ENCODE results near the gene MALRD1.

Gene MALRD1

DNA sequence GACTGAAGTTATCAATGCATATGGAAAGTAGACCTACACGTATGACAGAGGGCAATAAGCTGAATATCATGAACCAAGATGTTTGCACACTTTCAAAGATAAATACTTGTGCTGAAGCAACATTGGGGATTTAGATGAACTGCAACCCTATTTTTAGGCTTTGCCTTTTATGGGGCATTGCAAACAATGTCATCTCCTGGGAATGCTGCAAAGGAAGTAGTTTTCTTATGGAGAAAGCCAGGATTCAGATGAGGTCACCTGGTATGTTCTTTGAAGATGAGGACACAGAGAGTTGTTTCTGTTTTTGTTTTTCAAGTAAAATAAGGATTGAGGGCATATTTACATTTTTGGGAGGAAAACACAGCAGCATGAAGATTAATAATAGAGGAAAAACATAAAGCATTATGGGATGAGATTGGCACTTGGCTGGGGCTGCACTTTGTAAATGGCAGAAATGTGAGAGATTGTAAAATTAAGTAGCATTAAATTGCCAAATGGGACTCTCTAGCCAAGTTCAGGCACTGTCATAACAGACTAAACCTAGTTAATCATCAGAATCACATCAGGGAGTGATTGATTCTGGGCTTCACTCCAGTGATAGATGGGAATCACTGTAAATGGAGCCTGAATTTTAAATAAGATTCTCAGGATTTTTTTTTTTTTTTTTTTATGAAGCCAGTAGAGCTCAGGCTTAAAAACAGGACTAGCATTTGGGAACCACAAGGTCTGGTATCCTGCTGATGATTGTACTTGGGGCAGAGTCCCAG, 63.1 kb downstream of the MALRD1 start:
- no peak for DNase-seq

DNA sequence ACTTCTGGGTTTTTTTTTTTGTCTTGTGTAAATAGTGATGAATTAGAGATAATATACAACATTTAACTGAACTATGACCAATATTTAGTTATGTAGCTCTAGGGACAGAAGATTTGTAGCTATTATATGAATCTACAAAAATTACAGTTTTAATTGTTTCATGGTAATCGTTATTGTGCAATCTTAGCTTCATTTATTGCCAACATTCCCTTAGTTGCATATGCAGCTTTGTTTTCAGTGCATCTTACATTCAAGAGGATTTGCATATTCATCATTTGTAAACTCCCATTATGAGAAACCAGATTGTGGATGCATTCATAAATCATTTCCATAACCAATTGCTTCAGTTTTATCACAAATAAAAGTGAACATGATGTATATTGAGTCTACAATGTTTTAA, 68.8 kb downstream of the MALRD1 start:
- DNase-seq = no peak

DNA sequence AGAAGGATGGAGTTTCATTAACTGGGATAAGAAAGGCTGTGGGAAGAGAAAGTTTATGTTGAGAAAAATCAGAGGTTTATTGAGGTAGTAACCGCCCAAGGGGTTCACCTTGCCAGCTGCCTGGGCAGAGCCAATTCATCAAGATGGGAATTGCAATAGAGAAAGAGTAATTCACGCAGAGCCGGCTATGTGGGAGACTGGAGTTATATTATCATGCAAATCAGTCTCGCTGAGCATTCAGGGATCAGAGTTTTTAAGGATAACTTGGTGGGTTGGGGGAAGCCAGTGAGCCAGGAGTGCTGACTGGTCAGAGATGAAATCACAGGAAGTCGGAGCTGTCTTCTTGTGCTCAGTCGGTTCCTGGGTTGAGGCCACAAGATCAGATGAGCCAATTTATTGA, 70.6 kb downstream of the MALRD1 start:
- no peak for DNase-seq

DNA sequence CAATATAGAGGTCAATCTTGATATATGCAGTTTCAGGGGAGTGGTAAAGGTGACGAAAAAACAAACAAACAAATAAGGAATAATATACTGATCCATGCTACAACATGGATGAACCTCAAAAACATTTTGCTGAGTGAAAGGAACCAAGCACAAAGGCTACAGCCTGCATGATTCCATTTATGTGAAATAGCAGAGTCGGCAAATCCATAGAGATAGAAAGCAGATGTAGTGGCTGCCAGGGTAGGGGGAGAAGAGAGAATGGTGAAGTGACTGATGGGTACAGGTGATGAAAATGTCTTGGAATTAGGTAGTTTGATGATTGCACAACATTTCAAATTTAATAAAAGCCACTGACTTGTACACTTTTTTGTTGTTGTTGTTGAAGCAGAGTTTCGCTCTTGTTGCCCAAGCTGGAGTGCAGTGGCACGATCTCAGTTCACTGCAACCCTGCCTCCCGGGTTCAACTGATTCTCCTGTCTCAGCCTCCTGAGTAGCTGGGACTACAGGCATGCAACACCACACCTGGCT, 71.8 kb downstream of the MALRD1 start:
- DNase-seq = no peak

DNA sequence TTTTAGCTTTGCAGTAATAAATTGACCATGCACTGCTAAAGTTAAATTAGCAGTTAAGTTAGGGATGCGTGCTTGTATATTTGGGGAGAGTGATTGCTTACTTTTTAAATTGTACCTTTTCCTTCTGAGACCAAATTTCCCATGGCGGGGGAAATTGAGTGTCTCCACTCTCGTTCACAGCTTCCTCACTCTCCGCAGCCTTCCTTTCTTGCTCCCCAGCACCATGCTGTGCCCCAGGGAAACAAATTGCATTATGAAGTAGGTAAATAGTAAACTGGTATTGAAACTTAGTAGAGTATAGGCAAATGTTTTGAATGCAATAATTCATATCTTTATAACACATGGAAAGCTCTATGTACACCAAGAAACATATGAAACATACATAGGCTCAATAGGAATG, 85.4 kb downstream of the MALRD1 start:
- DNase-seq = no peak

DNA sequence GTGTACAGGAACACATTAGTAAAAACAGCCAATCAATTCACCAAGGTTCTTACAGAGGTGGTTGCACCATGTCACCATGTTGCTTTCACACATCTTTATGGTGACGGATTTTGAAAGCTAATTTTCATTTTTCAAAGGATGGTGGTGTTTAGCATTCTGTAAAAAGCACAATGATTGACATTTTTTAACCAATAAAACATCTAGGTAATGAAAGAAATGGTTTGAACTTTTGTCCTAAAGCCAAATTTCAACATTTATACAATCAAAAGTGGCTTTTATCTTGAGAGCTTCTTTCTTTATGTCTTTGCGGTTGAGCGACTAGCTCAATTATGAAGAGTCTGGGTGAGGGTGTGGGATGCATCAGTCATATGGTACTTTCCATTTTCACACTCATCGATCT, 94.4 kb downstream of the MALRD1 start:
- DNase-seq = no peak

DNA sequence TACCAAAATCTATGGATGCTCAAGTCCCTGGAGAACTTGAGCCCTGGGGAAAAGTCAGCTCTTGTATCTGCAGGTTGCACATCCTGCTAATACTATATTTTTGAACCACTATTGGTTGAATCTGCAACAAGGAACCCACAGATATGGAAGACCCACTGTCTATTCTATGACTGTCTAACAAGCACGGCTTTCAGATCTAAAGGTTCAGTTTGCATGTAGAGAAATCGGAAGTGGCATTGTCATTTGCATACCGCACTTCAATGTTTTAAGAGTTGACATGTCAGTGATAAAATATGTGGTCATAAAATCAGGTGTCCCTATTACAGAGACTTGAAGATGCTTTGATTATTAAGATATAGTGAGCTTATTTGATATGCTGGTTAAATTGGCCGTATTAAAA, 95.6 kb downstream of the MALRD1 start:
- no peak for DNase-seq

DNA sequence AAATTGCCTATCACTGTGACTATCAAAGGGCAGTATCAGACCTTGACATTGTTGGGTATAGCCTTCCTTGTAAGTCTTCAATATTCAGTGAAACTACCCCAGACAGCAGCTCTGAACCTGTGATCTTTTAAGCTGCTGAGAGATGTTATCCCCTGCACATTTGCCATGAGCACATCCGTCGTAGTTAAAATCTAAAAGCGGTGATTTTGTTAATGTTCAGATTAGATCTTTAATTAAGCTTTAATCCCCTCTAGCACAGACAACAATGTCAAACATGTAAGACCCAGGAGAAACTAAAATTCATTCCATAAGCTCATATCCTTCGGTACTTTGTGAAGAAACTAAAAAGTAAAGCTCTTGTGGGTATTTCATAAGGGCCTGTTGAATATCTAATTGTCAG, 105.8 kb downstream of the MALRD1 start:
- no peak for DNase-seq

DNA sequence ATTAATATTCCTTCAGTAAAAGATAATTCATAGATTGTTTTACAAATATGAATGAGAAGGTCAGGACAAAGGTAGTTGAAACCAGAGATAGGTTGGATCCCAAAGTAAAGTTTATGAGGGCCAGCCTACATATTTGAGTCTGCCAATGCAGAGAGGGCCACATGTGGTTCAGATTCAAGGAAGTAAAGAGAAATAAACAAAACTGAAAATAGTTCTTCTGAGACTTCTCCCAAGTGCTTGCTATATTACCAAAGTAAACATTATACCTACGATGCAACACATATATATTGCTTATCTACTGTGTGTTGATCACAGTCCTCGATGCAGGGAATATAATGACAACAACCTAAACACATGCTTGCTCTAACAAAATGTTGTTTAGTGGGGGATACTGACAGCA, 109.8 kb downstream of the MALRD1 start:
- DNase-seq = no peak

DNA sequence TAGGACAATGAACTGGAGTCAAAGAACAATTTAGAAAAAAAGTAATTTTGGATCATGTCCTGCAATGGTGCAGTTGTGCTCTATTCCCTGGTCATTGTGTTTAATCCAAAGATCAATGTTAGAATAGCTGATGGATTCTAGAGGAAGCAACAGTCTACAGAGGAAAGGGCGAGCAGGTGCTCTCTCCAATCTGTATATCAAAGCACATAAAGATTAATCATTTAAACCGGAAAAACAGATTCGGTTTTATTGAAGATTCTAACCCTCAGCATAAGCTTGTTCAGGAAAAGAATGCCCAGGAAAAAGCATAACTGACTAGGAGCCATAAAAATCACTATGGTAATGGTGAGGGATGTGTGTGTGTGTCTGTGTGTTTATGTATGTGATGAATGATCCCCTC, 110.3 kb downstream of the MALRD1 start:
- DNase-seq = no peak

DNA sequence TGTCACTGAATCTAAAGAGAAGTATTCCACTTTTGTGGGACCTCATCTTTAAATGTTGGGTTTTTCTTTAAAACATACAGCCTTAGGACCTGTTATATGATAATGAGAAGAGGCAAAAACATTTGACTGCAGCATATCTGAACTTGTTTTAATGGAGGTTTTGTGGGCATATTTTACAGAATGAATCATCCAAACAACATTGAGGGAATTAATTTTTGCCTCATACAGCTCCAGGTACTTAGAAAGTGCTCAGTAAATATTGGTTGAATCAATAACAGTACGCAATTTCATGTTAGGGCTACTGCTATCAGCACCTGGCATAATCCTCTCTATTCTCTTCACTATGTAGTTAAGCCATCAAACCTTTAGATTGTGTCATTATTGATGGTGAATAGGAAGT, 115.9 kb downstream of the MALRD1 start:
- no peak for DNase-seq

DNA sequence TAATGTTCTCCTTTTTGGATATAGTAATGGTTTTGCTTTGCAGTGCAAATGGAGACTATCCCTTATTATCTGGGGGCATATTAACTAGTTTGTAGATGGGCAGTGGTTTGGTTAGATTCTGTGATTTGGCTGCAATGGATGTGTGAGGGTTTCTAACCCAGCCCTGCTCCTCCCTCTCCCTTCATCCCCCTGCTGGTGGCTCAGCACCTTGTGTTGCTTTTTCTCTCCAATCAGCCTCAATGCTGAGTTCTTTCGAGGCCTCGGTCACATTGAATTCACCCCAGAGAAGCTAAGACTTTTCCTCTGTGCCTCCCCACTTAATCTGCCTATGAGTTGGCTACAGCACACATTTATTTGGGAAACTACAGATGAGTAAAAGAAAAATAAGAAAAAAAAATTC, 120.0 kb downstream of the MALRD1 start:
- DNase-seq = no peak

DNA sequence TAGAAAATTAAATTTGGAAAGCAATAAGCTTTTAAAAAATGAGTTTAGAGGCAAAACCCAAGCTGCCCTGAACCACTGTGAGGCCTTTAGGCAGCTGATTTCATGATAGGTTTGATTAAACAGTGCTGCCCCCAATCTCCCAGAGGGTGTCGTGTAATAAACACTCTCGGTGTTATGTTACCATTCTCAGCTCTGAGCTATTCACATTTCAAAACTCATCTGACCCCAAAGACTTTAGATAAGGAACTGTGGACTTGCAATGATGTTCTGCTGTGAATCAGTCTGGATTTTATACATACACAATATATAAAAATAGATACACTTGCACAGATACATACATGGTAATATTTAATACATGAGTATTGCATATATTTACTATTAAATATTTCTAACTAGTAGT, 120.4 kb downstream of the MALRD1 start:
- no peak for DNase-seq

DNA sequence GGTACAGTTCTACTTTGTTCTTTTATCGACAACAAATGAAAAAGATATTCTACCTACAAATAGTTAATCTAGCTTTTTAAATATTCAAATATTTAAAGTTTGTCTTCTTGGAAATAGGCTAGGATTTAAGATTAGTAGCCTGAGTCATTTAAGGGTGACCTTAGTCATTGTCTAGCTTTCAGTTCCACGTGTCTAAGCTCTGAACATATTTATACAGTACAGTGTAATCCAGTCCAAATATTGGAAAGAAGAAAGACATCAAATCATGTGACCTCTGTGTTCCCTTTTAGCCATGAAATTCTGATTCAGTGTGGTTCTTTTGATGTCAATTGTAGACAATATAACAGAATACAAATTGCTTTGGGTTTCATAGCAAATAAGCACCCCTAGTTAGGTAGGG, 121.1 kb downstream of the MALRD1 start:
- no peak for DNase-seq

DNA sequence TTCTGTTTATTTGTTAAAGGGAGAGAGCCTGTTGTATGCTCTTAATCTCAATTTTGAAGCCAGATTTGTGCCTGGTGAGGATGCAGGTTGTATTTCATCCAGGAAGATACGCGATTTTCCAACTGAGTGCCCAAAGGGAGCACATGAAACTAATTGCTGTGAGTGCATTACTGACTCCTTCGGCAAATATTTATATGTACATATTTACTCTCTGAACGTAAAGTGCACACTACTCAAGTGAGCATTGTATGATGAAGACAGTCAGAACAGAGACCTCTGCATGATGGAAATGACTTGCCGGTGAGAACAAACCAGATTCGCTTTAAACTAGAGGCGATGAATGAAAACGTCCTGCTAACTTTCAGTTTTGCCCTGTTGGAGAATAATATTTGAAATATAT, 130.1 kb downstream of the MALRD1 start:
- no peak for DNase-seq

DNA sequence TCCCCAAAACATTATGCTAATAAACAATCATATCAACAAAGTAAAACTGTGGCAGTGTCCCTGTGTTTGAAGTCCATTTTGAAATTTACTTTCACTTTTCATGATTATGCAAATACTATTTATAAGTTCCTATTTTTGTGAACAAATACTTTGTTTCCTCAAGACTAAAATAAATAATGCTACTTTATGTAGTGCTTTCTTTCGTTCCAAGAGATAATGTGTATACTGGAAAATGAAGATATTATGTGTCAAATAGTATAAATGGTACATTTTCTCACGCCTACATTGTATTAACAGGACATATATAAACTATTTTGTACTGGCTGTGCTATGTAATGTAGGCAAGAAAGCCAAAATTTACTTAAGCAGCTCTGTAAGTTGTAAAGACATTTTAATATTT, 136.3 kb downstream of the MALRD1 start:
- no peak for DNase-seq

DNA sequence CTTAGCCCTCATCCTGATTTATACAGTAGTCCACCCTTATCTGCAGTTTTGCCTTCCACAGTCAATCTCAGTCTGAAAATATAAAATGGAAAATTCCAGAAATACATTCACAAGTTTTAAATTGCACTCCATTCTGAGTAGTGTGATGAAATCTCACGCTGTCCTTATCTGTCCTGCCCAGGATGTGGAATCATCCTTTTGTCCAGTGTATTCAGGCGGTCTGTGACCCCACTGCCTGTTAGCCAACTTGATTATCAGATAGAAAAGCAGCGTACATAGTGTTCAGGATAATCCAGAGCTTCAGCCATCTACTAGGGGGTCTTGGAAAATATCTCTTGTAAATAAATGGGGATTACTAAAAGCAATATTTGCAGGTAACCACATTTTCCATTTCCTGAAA, 146.3 kb downstream of the MALRD1 start:
- DNase-seq = no peak

DNA sequence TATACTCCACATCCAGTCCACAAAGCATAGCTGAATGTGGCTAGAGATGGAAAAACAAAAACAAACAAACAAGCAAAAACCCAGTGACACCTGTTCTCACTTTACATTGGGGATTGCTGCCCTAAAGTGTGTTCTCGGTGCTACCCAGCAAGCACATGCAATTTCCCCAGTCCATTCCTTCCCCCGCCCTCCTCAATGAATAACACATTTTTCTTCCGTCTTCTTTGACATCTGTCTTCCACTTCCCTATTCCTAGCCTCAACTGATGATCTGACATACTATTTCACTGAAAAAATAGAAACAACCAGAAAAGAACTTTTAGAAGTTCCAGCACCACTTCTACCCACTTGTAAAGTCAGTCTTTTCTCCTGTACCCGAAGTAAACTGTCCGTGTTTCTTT, 147.1 kb downstream of the MALRD1 start:
- DNase-seq = no peak

DNA sequence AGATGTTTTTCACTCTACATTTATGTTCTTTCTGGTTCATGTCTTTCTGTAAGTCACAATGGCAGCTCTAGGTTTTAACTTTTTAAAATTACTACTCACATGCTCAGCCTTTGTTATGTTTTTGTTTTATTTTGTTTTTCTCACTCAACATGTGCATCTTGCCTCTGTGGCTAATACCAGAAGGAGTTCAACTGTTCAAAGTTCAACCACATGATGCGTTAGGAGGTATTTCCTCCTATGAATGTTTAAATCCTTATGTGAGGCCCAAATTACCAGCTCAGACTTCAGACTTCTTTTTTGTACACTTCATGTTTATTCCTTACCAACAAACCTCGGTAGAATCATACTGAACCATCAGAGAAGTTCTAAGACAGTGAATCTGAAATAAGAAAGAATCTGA, 151.6 kb downstream of the MALRD1 start:
- no peak for DNase-seq

DNA sequence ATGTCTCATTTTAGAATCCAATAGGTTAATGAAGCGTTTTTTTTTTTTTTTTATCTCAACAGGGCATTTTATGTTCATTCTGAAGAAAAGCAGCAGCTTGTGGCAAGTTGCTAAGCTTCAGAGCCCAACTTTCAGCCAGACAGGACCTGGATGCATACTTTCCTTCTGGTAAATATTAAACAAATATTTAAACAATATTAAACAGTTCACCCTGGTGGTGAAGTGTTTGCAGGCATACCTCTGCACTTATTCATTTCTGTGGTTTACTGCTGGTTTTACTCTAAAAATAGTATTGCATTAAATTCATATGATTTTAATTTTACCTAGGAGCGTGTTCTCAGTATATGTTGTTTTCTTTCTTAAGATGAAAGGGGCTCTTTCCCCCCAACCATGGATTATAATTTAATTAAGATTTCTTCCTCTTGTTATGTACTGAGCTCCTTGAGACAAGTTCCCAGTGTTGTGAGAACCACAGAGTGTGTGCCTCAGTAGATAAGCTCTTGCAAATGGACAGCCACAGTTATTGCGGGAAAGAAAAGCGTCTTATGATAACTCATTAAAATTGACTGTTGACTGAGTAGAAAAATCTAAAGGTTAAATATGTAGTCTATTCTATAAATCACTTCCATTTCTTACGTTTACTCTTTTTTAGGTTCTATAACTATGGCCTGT, 155.8 kb downstream of the MALRD1 start:
- DNase-seq = no peak

DNA sequence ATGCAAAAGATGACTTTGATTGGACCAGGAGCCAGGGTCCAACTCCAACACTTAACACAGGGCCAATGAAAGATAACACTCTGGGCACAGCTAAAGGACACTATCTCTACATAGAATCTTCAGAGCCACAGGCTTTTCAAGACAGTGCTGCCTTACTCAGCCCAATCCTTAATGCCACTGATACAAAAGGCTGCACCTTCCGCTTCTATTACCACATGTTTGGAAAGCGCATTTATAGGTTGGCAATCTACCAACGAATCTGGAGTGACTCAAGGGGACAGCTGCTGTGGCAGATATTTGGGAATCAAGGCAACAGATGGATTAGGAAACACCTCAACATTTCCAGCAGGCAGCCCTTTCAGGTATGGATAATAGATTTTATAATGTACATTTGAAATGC, 160.7 kb downstream of the MALRD1 start:
- DNase-seq = no peak

DNA sequence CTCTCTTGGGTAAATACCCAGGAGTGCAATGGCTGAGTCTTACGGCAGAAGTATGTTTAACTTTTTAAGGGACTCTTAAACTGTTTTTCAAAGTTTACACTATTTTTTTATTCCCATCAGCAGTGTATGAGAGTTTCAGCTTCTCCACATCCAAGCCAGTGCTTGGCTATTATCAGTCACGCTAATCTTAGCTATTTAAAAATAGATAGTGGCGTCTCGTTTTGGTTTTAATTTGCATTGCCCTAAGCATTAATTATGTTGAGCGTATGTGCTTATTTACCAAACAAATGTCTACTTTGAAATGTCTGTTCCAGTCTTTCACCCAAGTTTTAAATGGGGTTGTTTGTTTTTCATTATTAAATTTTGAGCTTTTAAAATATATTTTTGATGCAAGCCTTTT, 164.0 kb downstream of the MALRD1 start:
- DNase-seq = no peak

DNA sequence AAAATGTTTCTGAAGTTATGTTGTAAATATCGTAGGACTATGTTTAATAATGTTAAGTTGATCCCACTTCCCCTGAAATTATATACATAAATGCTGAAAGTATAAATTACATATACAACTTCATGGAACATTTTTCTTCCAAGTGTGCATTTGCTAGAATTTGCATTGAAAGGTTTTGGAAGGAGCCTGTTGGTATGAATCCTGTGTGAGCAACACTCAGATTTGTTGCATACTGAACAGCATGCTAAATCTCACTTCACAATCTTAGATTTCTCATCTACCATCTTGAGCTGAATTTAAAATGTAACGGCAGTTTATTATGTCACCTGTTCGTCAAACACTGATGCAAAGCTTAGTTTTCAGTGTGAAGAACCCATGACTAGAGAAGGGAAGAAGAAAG, 172.6 kb downstream of the MALRD1 start:
- no peak for DNase-seq

DNA sequence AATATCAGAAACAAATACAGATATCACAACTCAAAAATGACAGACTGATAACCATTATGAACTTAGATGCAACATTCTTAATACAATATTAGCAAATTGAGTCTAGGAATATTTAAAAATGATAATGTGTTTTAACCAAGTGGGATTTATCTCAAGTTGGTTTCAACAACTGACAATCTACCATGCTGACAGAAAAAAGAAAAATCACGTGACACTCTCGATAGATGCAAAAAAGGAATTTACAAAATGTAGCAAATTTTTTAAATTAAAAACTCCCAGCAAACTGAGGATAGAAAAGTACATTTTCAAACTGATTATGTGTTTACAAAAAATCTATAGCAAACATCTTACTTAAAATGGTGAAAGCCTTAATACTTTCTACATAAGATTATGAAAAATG, 177.4 kb downstream of the MALRD1 start:
- no peak for DNase-seq

DNA sequence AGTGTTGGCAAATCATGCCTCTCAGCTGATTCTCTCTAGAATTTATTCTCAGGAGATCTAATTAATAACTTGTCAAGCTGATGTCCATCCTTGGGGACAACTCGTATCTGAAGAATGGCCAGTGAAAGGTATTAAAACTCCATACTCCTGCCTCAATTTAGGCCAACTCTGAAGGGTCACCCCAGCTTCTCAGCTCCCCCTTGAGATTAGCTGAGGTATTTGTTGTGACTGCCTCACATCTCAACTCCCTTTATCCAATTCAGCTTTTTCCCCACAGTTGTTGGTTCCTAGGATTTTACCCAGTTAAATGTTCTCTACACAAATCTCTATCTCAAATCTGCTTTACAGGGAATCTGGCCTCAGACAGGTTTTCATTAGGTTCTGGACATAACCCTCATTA, 182.4 kb downstream of the MALRD1 start:
- DNase-seq = no peak
